ENCODE measurements around the gene WFIKKN1.
A peak's percentile ranks its signal among the peaks of the same experiment; 100 is the strongest.

The WFIKKN1 gene

GRCh38 chr16:637081-638018 is 6.6 kb downstream of the WFIKKN1 start:
- peak; percentile 90 for DNase-seq (ENCODE audit: low spot score)

GRCh38 chr16:638034-638543 is 7.3 kb downstream of the WFIKKN1 start:
- no peak for DNase-seq (ENCODE audit: low spot score)

- no peak for DNase-seq (ENCODE audit: low spot score)
These were observed 8.1 kb downstream of the WFIKKN1 start for GRCh38 chr16:638836-639235.

GRCh38 chr16:640614-641013 is 9.8 kb downstream of the WFIKKN1 start:
- no peak for DNase-seq (ENCODE audit: low spot score)

- DNase-seq (ENCODE audit: low spot score), result peak; percentile 86
These were observed 10.8 kb downstream of the WFIKKN1 start, which contains the start of gene MCRIP2 for GRCh38 chr16:641326-642188. Gene MCRIP2, plus strand, starts transcription at chr16:641828. Its CDS starts 164 bp downstream, at chr16:641992.

- peak; percentile 44 for DNase-seq (ENCODE audit: low spot score)
These were observed 11.6 kb downstream of the WFIKKN1 start for GRCh38 chr16:642189-643049.

- DNase-seq (ENCODE audit: low spot score), result no peak
These were observed 12.2 kb downstream of the WFIKKN1 start for GRCh38 chr16:643050-643368.

GRCh38 chr16:644556-644955 is 13.8 kb downstream of the WFIKKN1 start:
- no peak for DNase-seq (ENCODE audit: low spot score)

GRCh38 chr16:645852-646678 is 15.3 kb downstream of the WFIKKN1 start:
- DNase-seq (ENCODE audit: low spot score), result peak; percentile 61

GRCh38 chr16:646679-647172 is 15.9 kb downstream of the WFIKKN1 start:
- DNase-seq (ENCODE audit: low spot score), result no peak

- DNase-seq (ENCODE audit: low spot score), result no peak
These were observed 16.6 kb downstream of the WFIKKN1 start for GRCh38 chr16:647173-647902.

GRCh38 chr16:648071-648780 is 17.4 kb downstream of the WFIKKN1 start:
- no peak for DNase-seq (ENCODE audit: low spot score)

- DNase-seq (ENCODE audit: low spot score), result peak; percentile 94
These were observed 18.2 kb downstream of the WFIKKN1 start, which contains the start of gene WDR90 for GRCh38 chr16:648781-649589. Gene WDR90, plus strand, starts transcription at chr16:649365. Its CDS starts 52 bp downstream, at chr16:649417.

- DNase-seq (ENCODE audit: low spot score), result no peak
These were observed 18.8 kb downstream of the WFIKKN1 start for GRCh38 chr16:649631-650030.

- DNase-seq (ENCODE audit: low spot score), result no peak
These were observed 21.1 kb downstream of the WFIKKN1 start for GRCh38 chr16:651844-652243.

GRCh38 chr16:652454-653305 is 21.9 kb downstream of the WFIKKN1 start:
- no peak for DNase-seq (ENCODE audit: low spot score)

- no peak for DNase-seq (ENCODE audit: low spot score)
These were observed 23.2 kb downstream of the WFIKKN1 start for GRCh38 chr16:654034-654433.
